AG09309 (cell line): ENCODE measurements around the gene PCDHAC1.

Experiments used
- DNase-seq: peaks from one replicate; pipeline ENCODE4 v3.0.0-alpha.2; 2010; ENCODE audit warnings: low read depth
- H3K4me3 ChIP-seq: 2 replicates; pipeline ENCODE4 v1.5.1; 2011; ENCODE audit warnings: mild to moderate bottlenecking, low read depth, low read length, moderate library complexity; ENCODE audit not compliant: control insufficient read depth
- TF ChIP-seq, protein P1 (sequence below): IDR thresholded peaks from 2 replicates; pipeline ENCODE4 v1.5.1; 2011; ENCODE audit warnings: mild to moderate bottlenecking, low read depth, low read length, inconsistent platforms; ENCODE audit not compliant: insufficient read depth, control insufficient read depth; ENCODE audit errors: missing control alignments

PCDHAC1 gene

DNA sequence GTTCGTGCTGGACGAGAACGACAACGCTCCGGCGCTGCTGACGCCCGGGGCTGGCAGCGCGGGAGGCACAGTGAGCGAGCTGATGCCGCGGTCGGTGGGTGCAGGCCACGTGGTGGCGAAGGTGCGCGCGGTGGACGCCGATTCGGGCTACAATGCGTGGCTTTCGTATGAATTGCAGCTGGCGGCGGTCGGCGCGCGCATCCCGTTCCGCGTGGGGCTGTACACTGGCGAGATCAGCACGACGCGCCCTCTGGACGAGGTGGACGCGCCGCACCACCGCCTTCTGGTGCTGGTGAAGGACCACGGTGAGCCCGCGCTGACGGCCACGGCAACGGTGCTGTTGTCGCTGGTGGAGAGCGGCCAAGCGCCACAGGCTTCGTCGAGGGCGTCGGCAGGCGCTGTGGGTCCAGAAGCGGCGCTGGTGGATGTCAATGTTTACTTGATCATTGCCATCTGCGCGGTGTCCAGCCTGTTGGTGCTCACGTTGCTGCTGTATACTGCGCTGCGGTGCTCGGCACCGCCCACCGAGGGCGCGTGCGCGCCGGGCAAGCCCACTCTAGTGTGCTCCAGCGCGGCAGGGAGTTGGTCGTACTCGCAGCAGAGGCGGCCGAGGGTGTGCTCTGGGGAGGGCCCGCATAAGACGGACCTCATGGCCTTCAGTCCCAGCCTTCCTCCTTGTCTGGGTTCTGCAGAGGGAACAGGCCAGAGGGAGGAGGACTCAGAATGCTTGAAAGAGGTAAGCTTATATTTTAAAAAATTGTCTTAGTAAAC lies 42.0 kb upstream of the PCDHAC1 start:
- DNase-seq = no peak
- TF ChIP-seq, protein P1, sequence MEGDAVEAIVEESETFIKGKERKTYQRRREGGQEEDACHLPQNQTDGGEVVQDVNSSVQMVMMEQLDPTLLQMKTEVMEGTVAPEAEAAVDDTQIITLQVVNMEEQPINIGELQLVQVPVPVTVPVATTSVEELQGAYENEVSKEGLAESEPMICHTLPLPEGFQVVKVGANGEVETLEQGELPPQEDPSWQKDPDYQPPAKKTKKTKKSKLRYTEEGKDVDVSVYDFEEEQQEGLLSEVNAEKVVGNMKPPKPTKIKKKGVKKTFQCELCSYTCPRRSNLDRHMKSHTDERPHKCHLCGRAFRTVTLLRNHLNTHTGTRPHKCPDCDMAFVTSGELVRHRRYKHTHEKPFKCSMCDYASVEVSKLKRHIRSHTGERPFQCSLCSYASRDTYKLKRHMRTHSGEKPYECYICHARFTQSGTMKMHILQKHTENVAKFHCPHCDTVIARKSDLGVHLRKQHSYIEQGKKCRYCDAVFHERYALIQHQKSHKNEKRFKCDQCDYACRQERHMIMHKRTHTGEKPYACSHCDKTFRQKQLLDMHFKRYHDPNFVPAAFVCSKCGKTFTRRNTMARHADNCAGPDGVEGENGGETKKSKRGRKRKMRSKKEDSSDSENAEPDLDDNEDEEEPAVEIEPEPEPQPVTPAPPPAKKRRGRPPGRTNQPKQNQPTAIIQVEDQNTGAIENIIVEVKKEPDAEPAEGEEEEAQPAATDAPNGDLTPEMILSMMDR = no peak
- no peak overlapping the region for H3K4me3 ChIP-seq

DNA sequence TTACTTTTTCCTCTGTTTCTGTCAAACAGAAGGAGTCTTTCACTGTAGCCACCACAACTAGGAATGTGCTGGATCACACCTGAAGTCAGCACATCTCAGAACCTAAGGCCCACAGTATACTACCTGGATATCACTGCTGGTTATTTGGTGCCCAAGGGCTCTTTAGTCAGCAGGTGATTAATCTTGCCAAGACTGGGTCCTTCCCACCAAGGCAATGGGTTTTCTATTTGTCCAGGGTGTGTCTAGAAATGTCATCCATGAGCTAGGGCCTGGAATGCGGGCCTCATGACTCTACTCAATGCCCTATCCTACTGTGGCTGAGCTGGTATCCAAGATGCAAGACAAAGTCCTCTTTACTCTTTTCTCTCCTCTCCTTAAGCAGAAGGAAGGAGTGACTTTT lies 9.8 kb upstream of the PCDHAC1 start:
- TF ChIP-seq, protein P1 = no peak
- no peak for DNase-seq
- H3K4me3 ChIP-seq = no peak overlapping the region

DNA sequence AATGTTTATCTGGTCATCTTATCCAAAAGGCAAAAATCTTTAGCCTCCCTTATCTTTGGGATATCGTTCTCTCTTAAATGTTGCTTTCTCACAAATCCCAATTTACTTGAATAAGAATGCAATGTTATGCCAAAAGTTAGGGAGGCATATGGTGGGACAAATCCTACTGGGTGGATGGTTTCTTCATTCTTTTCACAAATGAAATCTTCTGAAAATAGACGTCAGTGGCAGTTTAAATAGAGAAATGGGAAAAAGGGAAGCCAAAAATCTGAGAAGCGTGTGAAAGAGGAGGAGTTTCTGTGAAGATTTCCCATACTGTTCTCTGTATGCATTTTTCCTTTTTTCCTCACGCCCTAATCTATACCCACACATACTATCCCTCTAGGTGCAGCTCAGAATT lies 2.5 kb upstream of the PCDHAC1 start:
- DNase-seq = no peak
- TF ChIP-seq, protein P1 = no peak
- no peak overlapping the region for H3K4me3 ChIP-seq

DNA sequence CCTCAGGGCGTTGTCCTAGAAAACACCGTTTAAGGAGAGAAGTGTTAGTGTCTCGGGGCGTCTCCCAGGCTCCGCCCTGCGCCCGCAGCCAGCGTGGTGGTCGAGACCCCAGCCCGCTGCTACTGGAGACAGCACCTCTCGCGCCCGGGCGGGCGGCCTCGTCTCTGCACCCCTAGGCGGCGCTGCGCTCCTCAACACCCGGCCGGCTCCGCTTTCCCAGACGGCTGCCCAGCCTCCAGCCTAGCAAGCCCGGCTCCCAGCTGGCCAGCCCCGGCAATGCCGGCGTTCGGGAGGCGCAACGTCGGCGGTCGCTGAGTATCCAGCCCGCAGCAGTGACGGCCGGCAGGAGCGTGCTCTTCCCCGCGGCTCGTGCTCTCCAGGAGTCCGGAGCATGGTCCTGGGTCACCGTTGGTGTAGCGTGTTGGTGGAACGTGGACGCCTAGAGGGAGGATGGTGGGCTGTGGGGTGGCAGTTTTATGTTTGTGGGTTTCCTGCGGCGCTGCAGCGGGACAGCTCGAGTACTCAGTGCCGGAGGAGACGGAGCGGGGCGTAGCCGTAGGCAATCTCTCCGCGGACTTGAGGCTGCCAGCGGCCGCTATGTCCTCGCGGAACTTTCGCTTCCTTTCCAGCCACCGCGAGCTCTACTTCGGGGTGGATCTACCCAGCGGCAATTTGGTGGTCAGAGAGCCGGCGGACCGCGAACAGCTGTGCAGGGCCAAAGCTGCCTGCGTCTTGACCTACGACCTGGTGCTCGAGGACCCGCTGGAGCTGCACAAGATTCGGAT lies 536 bp downstream of the PCDHAC1 start:
- no peak for DNase-seq
- TF ChIP-seq, protein P1 = peak; percentile 49
- H3K4me3 ChIP-seq = peak overlapping the region; percentile 36

DNA sequence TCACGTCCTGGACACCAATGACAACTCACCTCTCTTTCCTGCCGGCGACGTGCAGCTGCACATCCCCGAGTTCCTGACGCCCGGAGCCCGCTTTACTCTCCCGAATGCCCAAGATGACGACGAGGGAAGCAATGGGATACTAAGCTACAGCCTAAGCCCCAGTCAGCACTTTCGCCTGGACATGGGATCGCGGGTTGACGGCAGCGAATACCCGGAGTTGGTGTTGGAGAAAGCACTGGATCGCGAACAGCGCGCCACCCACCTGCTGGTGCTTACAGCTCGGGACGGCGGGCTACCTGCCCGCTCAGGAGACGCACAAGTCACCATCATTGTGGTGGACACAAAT lies 1.1 kb downstream of the PCDHAC1 start:
- no peak for DNase-seq
- TF ChIP-seq, protein P1 = no peak
- H3K4me3 ChIP-seq = peak overlapping the region; percentile 36

DNA sequence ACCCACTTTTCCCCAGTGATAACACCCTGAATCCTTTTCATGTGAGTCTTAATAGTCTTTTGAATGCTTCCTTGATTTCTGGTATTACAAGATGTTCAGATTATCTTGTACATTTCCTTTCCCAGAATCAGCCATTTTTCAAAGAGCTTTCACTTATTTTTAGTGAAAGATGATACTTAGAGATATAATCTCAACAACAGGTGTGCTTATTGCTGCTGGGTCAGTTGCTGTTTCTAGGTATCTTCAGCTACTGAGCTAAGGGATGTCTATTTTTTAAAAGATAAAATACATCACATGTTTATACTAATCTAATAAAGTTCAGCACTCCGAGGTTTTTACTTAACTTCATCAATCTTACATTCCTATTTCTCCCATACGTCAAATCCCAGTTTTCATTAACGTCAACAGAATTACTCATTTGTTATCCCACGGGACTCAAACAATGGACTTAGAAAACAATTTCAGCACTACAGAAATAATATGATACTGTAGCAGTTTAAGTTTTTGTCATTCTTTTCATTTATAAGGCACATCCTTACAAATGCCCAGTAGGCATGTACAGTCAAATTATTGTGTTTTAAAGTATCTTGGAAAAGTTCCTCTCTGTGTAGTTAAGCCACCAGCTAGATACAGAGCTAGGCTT lies 9.0 kb downstream of the PCDHAC1 start:
- no peak overlapping the region for H3K4me3 ChIP-seq
- no peak for DNase-seq
- TF ChIP-seq, protein P1 = no peak
